Skeletal muscle tissue (tissue), 4 donors: ENCODE results near the gene ASB10. TPM values are rescaled to one million over a fixed set of nuclear protein-coding genes. Genes with fewer than 3 reads are reported as not detected.

ENCODE experiments used
- H3K27ac ChIP-seq: one replicate; pipeline ENCODE4 v1.7.0; 2013; ENCODE audit warnings: mild to moderate bottlenecking, low read depth, low read length, inconsistent platforms
- H3K27me3 ChIP-seq, 3 donors: one replicate each; pipeline ENCODE4 v1.7.0; 2013; ENCODE audit warnings: low read length in 3 of 3; ENCODE audit not compliant: control insufficient read depth in 3 of 3, insufficient read depth in 3 of 3
- H3K36me3 ChIP-seq, 3 donors: one replicate each; pipeline ENCODE4 v1.7.0; 2013; ENCODE audit warnings: low read length in 3 of 3; ENCODE audit not compliant: control insufficient read depth in 3 of 3, insufficient read depth in 3 of 3
- H3K4me1 ChIP-seq, 3 donors: one replicate each; pipeline ENCODE4 v1.7.0; 2013; ENCODE audit warnings: low read length in 3 of 3, mild to moderate bottlenecking in 3 of 3; ENCODE audit not compliant: control insufficient read depth in 3 of 3, insufficient read depth in 3 of 3
- H3K4me3 ChIP-seq, 3 donors: one replicate each; pipeline ENCODE4 v1.7.0; 2013; ENCODE audit warnings: low read length in 3 of 3
- H3K9ac ChIP-seq, 3 donors: one replicate each; pipeline ENCODE4 v1.7.0; 2013; ENCODE audit warnings: low read length in 3 of 3, mild to moderate bottlenecking in 3 of 3, moderate library complexity in 2 of 3, low read depth in 1 of 3
- H3K9me3 ChIP-seq, 3 donors: one replicate each; pipeline ENCODE4 v1.7.0; 2013; ENCODE audit warnings: low read length in 3 of 3; ENCODE audit not compliant: control insufficient read depth in 3 of 3
- total RNA-seq: library from RNA; depleted of rRNA; stranded (reverse); fragments of >200 nt; gene quantifications from one replicate; pipeline ENCODE4 v1.2.3, GENCODE V29; 2014
- donor health status: Osteomylitis.

ASB10 gene
- total RNA-seq, 1 donor from 2014 or later, result 3.7 TPM

DNA sequence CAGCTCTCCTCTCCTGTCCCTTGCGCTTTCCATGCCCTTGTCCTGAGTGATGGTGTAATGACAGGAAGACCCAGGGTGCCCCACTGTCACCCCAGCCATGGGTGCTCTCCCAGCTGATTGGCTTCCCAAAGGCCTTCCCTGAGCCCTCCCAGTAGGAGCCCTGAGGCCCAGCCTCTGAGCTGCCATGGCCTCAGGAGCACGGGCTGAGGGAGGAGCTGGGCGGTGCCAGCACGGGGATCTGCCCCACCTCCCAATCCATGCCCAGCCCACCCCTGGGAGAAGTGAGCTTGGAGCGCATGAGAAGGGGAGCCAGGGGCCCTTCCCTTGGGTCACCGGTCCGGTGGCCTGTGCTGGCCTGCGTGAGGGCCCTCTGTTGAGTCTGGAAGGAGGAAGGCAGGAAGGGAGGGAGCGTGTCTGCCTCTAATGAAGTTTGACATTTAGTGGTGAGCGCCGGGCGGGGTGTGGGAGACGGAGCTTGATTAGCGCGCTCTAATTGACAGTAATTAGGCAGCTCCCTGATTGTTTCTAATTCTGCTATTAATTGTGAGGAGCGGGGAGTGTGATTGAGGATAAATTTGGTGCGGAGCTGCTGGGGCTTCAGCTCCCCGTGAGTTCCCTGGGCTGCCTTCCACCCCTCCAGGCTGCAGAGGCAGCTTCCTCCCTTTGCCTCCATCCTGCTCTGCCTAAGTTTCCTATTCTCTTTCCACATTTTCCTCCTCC is 47.8 kb downstream of the ASB10 start:
- peaks cover 29 to 46% (median 43%) of the 10 kb centered on the region in 3 donors for H3K36me3 ChIP-seq
- H3K9me3 ChIP-seq, result no peaks in the 10 kb centered on the region
- no peak overlapping the region for H3K9ac ChIP-seq
- H3K4me1 ChIP-seq, result peaks cover 11 to 23% (median 19%) of the 10 kb centered on the region in 3 donors
- H3K4me3 ChIP-seq, result no peak overlapping the region
- H3K27ac ChIP-seq, result no peak overlapping the region
- no peaks in the 10 kb centered on the region for H3K27me3 ChIP-seq

DNA sequence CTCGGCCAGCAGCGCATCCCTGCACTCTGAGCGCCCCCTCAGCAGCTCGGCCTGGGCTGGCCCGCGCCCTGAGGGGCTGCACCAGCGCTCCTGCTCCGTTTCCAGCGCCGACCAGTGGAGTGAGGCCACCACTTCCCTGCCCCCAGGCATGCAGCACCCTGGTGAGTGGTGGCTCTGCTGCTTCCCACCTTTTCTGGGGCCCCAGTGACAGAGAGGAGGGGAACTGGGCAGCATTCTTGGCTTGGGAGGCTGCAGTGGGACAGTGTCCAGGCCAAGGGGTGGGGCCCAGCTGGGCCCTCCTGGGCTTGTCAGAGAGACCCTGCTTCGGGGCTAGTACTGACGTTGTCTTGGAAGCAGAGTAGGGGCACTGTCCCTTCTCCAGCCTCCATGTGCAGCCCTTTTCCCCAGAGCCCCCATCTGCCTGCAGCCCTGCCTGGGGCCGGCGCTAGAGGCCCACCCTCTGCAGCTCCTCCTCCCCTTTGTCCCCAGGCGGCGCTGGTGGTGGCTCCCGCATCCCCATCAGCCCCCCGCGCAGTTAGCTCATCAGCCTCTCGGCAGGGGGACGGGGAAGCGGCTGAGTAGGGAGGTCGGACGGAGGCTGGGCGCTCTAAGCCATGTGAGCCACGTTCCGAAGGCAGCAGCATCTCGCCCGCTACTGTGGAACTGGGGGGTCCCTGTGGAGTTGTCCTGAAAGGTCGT is 48.7 kb downstream of the ASB10 start:
- H3K36me3 ChIP-seq, result peaks cover 32 to 45% (median 40%) of the 10 kb centered on the region in 3 donors
- peaks cover 6 to 18% (median 17%) of the 10 kb centered on the region in 3 donors for H3K4me1 ChIP-seq
- no peaks in the 10 kb centered on the region for H3K27me3 ChIP-seq
- H3K4me3 ChIP-seq, result no peak overlapping the region
- no peak overlapping the region for H3K9ac ChIP-seq
- no peak overlapping the region for H3K27ac ChIP-seq
- H3K9me3 ChIP-seq, result no peaks in the 10 kb centered on the region

DNA sequence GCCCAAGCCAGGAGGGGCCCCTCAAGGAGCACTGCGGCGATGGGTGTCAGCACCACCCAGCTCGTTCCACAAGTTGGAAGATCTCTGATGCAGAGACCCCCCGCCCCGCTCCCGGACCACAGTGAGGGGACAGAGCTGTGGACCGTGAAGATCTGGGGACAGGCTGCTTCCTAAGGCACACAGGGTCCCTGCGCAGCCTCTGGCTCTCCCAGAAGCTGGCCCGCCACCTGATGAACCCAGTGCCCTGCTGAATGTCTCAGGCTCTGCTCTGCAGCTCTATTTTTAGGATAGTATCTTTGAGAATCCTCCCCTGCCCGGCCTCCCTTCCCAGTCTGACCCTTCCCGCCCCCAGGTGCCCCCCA is 49.3 kb downstream of the ASB10 start:
- no peak overlapping the region for H3K4me3 ChIP-seq

DNA sequence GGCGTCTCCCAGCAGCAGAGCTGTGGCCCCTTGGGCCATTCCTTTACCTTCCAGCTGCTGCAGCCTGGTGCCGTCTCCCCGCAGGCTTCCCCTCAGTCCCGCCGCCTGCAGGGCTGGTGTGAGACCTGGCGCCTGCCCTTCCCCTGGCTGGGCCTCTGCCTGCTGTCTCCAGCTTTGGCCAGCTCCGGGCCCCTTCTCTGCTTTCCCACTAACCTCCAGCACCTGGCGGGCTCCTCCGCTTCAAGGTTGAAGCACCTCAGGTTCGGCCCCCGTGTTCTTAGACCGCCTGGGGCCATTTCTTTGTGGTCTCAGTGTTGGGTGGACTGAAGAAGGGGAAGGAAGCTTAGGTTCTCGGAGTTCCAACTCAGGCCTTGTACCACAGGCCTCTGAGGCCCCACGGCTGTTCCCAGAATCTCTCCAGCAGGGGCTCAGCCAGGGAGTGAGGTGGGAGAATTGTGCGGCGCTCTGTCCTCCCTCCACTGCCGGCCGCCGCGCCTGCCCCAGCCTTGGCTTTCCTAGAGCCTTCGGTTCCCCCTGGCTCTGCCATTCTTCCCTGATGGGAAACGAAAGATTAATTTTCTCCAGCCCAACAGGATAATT is 49.9 kb downstream of the ASB10 start:
- Histone ChIP-seq H3K4me1 (peaks cover 6 to 14% (median 12%) of the 10 kb centered on the region in 3 donors), H3K9me3 (no peaks in the 10 kb centered on the region), H3K27ac (no peak overlapping the region)

More for the DNA sequence above, 49.3 kb downstream of the ASB10 start:
- Histone ChIP-seq H3K9me3 (no peaks in the 10 kb centered on the region), H3K9ac (no peak overlapping the region), H3K4me1 (peaks cover 6 to 14% (median 13%) of the 10 kb centered on the region in 3 donors), H3K27ac (no peak overlapping the region), H3K27me3 (no peaks in the 10 kb centered on the region), H3K36me3 (peaks cover 32 to 43% (median 40%) of the 10 kb centered on the region in 3 donors)

DNA sequence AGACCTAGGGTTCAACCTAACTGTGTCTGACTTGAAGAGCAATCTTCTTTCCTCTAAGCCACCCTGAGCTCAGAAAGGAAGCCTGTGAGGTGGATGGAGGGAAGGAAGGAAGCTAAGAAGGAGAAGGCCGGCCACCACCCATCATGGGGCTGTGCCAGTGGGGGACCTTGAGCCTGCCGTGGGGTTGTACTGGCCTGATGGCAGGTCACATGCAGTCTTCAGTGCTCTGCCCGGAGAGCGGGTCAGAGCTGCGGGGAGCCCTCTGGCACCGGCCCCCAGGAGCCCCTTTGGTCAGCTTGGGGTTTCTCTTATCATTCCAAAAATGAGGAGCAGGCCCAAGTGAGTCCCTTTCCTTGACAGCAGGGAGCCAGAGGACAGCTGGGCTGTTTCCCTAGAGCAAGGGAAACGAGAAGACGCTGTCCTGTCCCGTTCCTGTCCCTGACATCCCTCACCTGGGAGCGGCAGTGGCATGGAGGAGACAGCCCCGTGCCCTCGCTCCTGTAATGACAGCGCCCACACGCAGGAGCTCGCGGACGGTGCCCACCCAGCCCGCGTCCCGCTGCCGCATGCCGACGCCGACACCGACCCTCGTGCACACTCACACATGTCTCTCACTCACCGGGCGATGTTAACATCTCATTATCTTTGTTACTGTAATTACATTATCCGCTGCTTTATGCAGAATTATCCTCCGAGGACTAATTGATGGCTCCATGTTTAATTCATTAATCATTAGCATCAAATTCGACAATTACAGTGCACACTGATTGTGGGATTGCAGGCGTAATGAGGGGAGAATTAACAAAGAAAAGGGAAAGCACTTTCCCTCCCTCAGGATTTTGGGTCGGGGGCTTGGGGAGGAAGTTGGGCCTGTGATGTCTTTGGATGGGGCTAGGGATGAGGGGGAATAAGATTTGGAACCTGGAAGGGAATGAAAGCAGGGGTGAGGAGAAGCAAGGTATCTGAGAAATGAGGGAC is 50.9 kb downstream of the ASB10 start:
- H3K9me3 ChIP-seq, result no peaks in the 10 kb centered on the region
- no peak overlapping the region for H3K4me3 ChIP-seq
- H3K27me3 ChIP-seq, result no peaks in the 10 kb centered on the region
- H3K4me1 ChIP-seq, result peaks cover 6 to 14% (median 12%) of the 10 kb centered on the region in 3 donors
- peaks cover 29 to 51% (median 38%) of the 10 kb centered on the region in 3 donors for H3K36me3 ChIP-seq
- no peak overlapping the region for H3K9ac ChIP-seq
- no peak overlapping the region for H3K27ac ChIP-seq

More for the DNA sequence above, 49.9 kb downstream of the ASB10 start:
- Histone ChIP-seq H3K9ac (no peak overlapping the region), H3K36me3 (peaks cover 32 to 45% (median 42%) of the 10 kb centered on the region in 3 donors), H3K4me3 (no peak overlapping the region), H3K27me3 (no peaks in the 10 kb centered on the region)

DNA sequence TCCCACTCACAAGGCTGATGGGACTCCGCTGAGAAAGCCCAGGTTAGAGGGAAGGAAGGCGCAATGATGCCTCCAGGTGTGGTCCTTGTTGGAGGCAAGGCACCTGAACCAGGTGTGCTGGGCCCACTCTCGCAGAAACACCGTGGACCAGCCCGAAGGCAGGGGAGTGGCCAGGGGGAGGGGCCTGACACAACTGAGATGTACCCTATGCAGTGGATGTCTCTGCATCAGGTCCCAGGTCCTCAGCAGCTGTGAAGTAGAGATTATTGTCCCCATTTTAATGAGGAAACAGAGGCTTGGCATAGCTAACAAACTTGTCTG is 51.6 kb downstream of the ASB10 start:
- H3K4me3 ChIP-seq, result no peak overlapping the region
- no peak overlapping the region for H3K9ac ChIP-seq
- peaks cover 30 to 50% (median 33%) of the 10 kb centered on the region in 3 donors for H3K36me3 ChIP-seq
- H3K27ac ChIP-seq, result no peak overlapping the region
- H3K4me1 ChIP-seq, result peaks cover 6 to 14% (median 12%) of the 10 kb centered on the region in 3 donors
- H3K9me3 ChIP-seq, result no peaks in the 10 kb centered on the region
- H3K27me3 ChIP-seq, result no peaks in the 10 kb centered on the region

DNA sequence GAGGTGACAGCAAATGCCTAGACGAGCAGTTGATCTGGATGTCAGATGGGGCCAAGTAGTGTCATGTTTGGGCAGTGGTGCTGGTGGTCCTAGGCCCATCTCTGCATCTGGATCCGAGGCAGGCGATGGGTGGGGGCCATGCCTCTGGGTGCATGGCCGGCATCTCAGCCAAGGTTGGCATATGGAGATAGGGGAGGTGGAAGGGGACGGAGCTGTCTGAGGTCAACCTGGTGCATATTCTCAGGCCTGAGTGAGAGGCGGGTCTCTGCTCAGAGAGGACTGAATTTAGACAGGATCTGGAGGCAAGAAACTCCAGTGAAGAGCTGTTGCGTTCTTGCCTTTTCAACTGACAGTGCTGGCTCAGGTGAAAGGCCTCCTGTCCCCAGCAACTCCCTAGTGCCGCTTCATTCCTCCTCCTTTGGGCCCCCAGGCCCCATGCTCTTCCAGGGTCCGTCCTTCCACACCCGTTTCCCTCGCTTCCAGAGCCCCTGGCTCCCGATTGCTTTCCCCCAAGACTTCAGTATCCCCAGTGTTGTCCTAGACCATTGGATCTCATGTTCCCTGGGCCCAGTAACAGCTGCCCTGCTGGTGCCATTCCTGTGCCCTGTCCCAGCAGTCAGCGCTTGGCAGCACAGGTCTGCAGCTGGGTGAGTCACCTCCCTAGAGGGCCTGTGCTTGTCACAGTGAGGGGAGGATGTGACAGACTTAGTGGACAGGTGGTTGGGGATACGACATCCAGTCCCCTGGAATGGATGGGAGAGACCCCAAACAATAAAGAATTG is 52.1 kb downstream of the ASB10 start:
- Histone ChIP-seq H3K36me3 (peaks cover 33 to 56% (median 36%) of the 10 kb centered on the region in 3 donors), H3K9ac (peak overlapping the region in 1 of 3 donors; percentile 8), H3K4me3 (no peak overlapping the region), H3K4me1 (peaks cover 6 to 14% (median 12%) of the 10 kb centered on the region in 3 donors), H3K27me3 (no peaks in the 10 kb centered on the region), H3K9me3 (no peaks in the 10 kb centered on the region), H3K27ac (no peak overlapping the region)

DNA sequence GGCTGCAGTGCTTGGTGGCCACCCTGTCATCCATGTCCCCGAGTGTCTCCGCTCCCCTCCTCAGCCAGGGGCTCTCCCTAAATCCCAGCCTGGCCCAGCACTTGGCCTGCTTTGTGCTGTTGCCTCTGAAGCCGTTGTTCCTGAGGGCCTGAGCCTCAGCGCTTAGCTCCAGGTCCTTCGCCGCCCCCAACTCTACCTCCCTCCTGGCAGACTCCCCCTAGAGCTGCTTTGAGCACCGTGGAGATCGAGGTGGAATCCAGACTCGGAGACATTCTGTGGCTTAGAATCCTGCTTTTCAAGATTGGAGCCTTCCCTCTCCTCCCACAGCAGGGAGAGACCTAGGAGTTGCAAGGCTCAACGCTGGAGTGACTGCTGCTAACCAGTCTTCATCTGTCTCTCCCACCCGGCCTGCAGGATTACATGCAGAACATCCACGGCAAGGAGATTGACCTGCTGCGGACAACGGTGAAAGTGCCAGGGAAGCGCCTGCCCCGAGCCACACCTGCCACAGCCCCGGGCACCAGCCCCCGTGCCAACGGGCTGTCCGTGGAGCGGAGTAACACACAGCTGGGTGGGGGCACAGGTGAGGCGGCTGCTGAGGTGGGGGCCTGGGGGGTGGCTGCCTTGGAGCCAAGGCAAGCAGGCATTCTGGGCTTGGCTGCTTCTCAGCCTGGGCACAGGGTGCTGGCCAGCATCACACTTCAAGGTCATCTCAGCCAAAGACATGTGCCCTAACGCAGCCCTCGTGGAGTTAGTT is 52.9 kb downstream of the ASB10 start:
- Histone ChIP-seq H3K27me3 (no peaks in the 10 kb centered on the region), H3K4me1 (peaks cover 6 to 14% (median 12%) of the 10 kb centered on the region in 3 donors), H3K36me3 (peaks cover 36 to 56% (median 39%) of the 10 kb centered on the region in 3 donors), H3K9me3 (no peaks in the 10 kb centered on the region), H3K9ac (peak overlapping the region in 1 of 3 donors; percentile 16), H3K27ac (no peak overlapping the region), H3K4me3 (no peak overlapping the region)
